ENCODE data around the gene RANBP1.

- no peak for TF ChIP-seq CTCF (IDR thresholded peaks at IDR 0.05)
- TF ChIP-seq HMGXB4 (CRISPR knock-in tag; IDR thresholded peaks at IDR 0.05; ENCODE audit: borderline replicate concordance): no peak
- TF ChIP-seq ELK1 (IDR thresholded peaks at IDR 0.05; ENCODE audit: low read depth, low read length): no peak
- TF ChIP-seq RAD21 (conservative IDR thresholded peaks at IDR 0.05 in 1 of 2, IDR thresholded peaks at IDR 0.05 in 1 of 2): no peak
- TF ChIP-seq POLR2A (IDR thresholded peaks at IDR 0.05; ENCODE audit: low read length): no peak
- no peak for TF ChIP-seq EP300 (IDR thresholded peaks at IDR 0.05)
- TF ChIP-seq USF2 (IDR thresholded peaks at IDR 0.05): no peak
- no peak for TF ChIP-seq ZFP36 (IDR thresholded peaks at IDR 0.05; ENCODE audit: borderline replicate concordance, partially characterized antibody)
- TF ChIP-seq EHMT2 (IDR thresholded peaks at IDR 0.05; ENCODE audit: low read depth): no peak
These were observed 25.8 kb upstream of the RANBP1 start for GRCh38 chr22:20089977-20090729.
